ENCODE data around the gene PLOD1. TPM values are rescaled to one million over a fixed set of nuclear protein-coding genes. Genes with fewer than 3 reads are reported as not detected.
"Not testable (repeated sequence)": the region's sequence is repeated elsewhere in the genome, so short reads cannot be mapped to it uniquely, and the experiment has no call there.

The PLOD1 gene
- total RNA-seq, 2 donors from 2014 or later: 71.5 to 81.8 TPM

GRCh38 chr1:11898086-11898785 is 36.3 kb upstream of the PLOD1 start:
- WGBS, 2 experiments (ENCODE audit: insufficient coverage in 1 of 2, insufficient read length in 1 of 2): 72 to 95% methylated on average over 4 to 38 of the region's 38 CpGs
- TF ChIP-seq CTCF (conservative IDR thresholded peaks at IDR 0.05): no peak
- Mint-ChIP-seq H3K27me3 (ENCODE audit: insufficient read depth) (peaks cover 7% of the 10 kb centered on the region), H3K27ac (no peak overlapping the region), H3K4me3 (no peak overlapping the region), H3K9me3 (no peaks in the 10 kb centered on the region), H3K36me3 (ENCODE audit: low read depth) (no peaks in the 10 kb centered on the region), H3K4me1 (no peaks in the 10 kb centered on the region)
- H3K9me3 ChIP-seq (ENCODE audit: control insufficient read depth, low read length): no peaks in the 10 kb centered on the region
- H3K36me3 ChIP-seq (ENCODE audit: control insufficient read depth, insufficient read depth, low read length): no peaks in the 10 kb centered on the region
- H3K4me1 ChIP-seq (ENCODE audit: control insufficient read depth, insufficient read depth, low read length): no peaks in the 10 kb centered on the region
- no peak for DNase-seq
- H3K4me3 ChIP-seq (ENCODE audit: low read length): no peak overlapping the region
- peaks cover 13% of the 10 kb centered on the region for H3K27me3 ChIP-seq (ENCODE audit: control insufficient read depth, insufficient read depth, low read length, poor library complexity, severe bottlenecking)
- no peak overlapping the region for H3K27ac ChIP-seq (ENCODE audit: low read depth, low read length)
- H3K9ac ChIP-seq (ENCODE audit: extremely low read depth, low read length, poor library complexity, severe bottlenecking): no peak overlapping the region

DNA sequence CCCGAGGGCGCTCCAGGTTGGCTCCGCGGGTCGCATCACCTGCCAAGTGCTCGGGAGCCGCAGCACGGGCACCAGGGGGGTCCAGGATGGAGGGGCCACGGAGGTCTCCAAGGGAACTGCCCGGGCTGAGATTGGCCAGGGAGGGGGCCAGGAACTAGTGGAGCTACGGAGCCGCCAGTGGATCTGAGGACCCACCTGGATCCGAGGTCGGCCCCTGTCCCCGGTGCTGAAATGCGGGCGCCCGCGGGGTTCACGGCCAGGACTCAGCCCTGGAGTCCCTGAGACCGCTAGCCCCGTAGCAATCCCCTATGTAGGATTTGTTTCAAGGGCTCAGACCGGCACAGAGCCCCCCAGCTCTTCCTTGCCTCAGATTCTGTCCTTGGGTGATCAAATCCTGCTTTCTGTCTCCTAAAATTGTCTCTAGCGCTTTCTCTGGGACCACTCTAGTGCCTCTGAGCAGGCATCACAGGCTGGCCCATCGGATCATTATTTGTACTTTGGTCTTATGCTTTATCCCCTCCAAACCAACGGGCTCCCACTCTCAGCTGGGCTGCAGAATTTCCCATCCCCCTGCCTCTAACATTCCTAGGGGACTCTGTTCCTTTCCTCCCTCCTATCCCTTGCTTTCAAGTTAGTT is 35.6 kb upstream of the PLOD1 start:
- Mint-ChIP-seq H3K4me3 (no peak overlapping the region), H3K27ac (no peak overlapping the region), H3K27me3 (ENCODE audit: insufficient read depth) (peaks cover 7% of the 10 kb centered on the region), H3K9me3 (no peaks in the 10 kb centered on the region), H3K36me3 (ENCODE audit: low read depth) (no peaks in the 10 kb centered on the region), H3K4me1 (no peaks in the 10 kb centered on the region)
- no peak for TF ChIP-seq CTCF (conservative IDR thresholded peaks at IDR 0.05)
- Histone ChIP-seq H3K4me3 (ENCODE audit: low read length) (no peak overlapping the region), H3K9me3 (ENCODE audit: control insufficient read depth, low read length) (no peaks in the 10 kb centered on the region), H3K27ac (ENCODE audit: low read depth, low read length) (no peak overlapping the region), H3K36me3 (ENCODE audit: control insufficient read depth, insufficient read depth, low read length) (no peaks in the 10 kb centered on the region), H3K27me3 (ENCODE audit: control insufficient read depth, insufficient read depth, low read length, poor library complexity, severe bottlenecking) (peaks cover 13% of the 10 kb centered on the region), H3K4me1 (ENCODE audit: control insufficient read depth, insufficient read depth, low read length) (no peaks in the 10 kb centered on the region), H3K9ac (ENCODE audit: extremely low read depth, low read length, poor library complexity, severe bottlenecking) (no peak overlapping the region)
- WGBS, 2 experiments (ENCODE audit: insufficient coverage in 1 of 2, insufficient read length in 1 of 2): 23 to 34% methylated on average over 20 to 26 of the region's 26 CpGs
- peak; percentile 93 for DNase-seq

- H3K4me3 ChIP-seq (ENCODE audit: low read length); H3K4me3 Mint-ChIP-seq; H3K36me3 Mint-ChIP-seq (ENCODE audit: low read depth); H3K27ac ChIP-seq (ENCODE audit: low read depth, low read length); H3K4me1 ChIP-seq (ENCODE audit: control insufficient read depth, insufficient read depth, low read length); H3K27me3 Mint-ChIP-seq (ENCODE audit: insufficient read depth); H3K9ac ChIP-seq (ENCODE audit: extremely low read depth, low read length, poor library complexity, severe bottlenecking); H3K9me3 Mint-ChIP-seq; H3K9me3 ChIP-seq (ENCODE audit: control insufficient read depth, low read length); H3K4me1 Mint-ChIP-seq; H3K27ac Mint-ChIP-seq; H3K36me3 ChIP-seq (ENCODE audit: control insufficient read depth, insufficient read depth, low read length): not testable (repeated sequence)
- peaks cover 13% of the 10 kb centered on the region for H3K27me3 ChIP-seq (ENCODE audit: control insufficient read depth, insufficient read depth, low read length, poor library complexity, severe bottlenecking)
- DNase-seq: peak; percentile 53
- WGBS, 2 experiments (ENCODE audit: insufficient coverage in 1 of 2, insufficient read length in 1 of 2): 47 to 84% methylated on average over 3 to 9 of the region's 9 CpGs
Observed at GRCh38 chr1:11901446-11901845, 33.1 kb upstream of the PLOD1 start.

Data from endodermal cell (in vitro differentiated cells).